Prostate gland (tissue), 2 donors: ENCODE data around the gene CPEB1.

Experiments used
- POLR2A ChIP-seq: fragments of 450-650 bp; IDR thresholded peaks from one replicate; pipeline ENCODE4 v1.6.1; 2016; ENCODE audit warnings: antibody characterized with exemption, mild to moderate bottlenecking
- POLR2AphosphoS5 ChIP-seq: sonication (generic); formaldehyde crosslinking; IDR thresholded peaks from one replicate; pipeline ENCODE4 v1.6.1; 2017; ENCODE audit warnings: antibody characterized with exemption
- TF ChIP-seq, protein P1 (sequence below), 4 experiments: fragments of 200-600 bp in 2 of 4; fragments of 450-650 bp in 2 of 4; sonication (generic) in 2 of 4; IDR thresholded peaks; 1 replicate in 3 of 4; 2 replicates in 1 of 4; pipeline ENCODE4 v1.5.1; 2016 to 2019; ENCODE audit warnings: antibody characterized with exemption in 4 of 4, mild to moderate bottlenecking in 2 of 4, moderate library complexity in 2 of 4

DNA sequence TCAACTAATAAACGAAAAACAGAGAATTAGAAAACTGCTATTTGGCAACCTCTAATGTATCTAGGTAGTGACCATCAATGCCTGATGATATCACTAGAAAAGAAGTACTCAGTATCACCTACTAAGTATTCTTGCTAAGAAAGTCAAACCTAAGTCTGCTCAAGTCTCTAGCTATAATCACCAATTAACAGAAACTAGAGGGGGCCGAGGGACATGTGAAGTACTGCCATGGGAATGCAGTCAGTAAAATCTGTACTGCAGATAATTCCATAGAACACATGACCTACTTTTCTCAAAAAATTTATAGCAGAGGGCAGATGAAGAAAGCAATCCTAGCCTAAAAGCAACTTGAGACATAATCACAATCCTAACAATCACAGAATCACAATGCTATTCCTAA is 51.4 kb downstream of the CPEB1 start:
- TF ChIP-seq, protein P1, sequence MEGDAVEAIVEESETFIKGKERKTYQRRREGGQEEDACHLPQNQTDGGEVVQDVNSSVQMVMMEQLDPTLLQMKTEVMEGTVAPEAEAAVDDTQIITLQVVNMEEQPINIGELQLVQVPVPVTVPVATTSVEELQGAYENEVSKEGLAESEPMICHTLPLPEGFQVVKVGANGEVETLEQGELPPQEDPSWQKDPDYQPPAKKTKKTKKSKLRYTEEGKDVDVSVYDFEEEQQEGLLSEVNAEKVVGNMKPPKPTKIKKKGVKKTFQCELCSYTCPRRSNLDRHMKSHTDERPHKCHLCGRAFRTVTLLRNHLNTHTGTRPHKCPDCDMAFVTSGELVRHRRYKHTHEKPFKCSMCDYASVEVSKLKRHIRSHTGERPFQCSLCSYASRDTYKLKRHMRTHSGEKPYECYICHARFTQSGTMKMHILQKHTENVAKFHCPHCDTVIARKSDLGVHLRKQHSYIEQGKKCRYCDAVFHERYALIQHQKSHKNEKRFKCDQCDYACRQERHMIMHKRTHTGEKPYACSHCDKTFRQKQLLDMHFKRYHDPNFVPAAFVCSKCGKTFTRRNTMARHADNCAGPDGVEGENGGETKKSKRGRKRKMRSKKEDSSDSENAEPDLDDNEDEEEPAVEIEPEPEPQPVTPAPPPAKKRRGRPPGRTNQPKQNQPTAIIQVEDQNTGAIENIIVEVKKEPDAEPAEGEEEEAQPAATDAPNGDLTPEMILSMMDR (IDR thresholded peaks at IDR 0.05) = no peak
- TF ChIP-seq POLR2A (no peak), POLR2AphosphoS5 (no peak)
